ENCODE data around the gene PRKAG2. TPM values are rescaled to one million over a fixed set of nuclear protein-coding genes. Genes with fewer than 3 reads are reported as not detected.
"Not testable (repeated sequence)": the region's sequence is repeated elsewhere in the genome, so short reads cannot be mapped to it uniquely, and the experiment has no call there.

PRKAG2 gene
- total RNA-seq, 1 donor from 2014 or later = 4.7 TPM

DNA sequence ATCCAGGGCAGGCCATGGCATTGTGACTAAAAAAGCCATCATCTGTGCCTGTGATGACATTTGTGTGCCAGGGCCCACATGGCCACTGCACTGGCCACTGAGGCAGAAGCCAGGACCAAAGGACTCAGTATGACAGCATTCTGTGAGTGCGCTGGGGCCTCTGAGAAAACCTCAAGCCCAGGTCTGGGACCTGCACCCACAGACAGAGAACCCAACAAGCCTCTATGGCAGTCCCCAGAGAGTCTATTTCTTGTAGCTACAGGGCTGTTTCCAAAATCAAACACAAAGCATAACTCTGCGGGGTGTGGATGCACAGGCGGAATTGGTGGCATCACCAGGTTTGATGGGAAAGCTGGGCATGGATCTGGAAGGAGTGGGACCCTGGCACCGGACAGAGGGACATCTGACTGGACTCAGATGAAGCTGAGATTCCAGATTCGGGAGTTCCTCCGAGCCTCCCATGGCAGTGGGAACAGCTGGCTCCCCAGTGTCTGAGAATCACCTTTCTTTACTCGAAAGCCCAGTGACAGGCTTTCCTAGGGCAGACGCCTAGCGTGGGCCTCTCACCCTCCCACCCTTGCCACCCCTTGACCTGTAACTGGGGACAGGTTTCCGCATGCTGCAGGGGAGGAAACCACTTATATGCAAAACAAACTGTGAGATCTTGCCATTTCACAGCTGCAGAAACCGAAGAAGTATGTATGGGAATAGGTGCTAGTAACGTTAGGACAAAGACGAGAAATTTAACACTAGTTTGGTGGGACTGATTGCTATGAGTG, 286.7 kb downstream of the PRKAG2 start:
- Histone ChIP-seq H3K9me3 (ENCODE audit: control insufficient read depth in 3 of 3, low read length in 3 of 3) (no peaks in the 10 kb centered on the region), H3K27ac (ENCODE audit: low read depth, low read length) (no peak overlapping the region), H3K36me3 (ENCODE audit: control insufficient read depth in 3 of 3, insufficient read depth in 3 of 3, low read length in 3 of 3) (peaks cover 0 to 4% (median 3%) of the 10 kb centered on the region in 3 donors), H3K4me1 (ENCODE audit: control insufficient read depth in 3 of 3, insufficient read depth in 3 of 3, low read length in 3 of 3) (no peaks in the 10 kb centered on the region), H3K9ac (ENCODE audit: low read depth in 1 of 3, low read length in 3 of 3) (no peak overlapping the region), H3K4me3 (ENCODE audit: low read length in 3 of 3) (no peak overlapping the region), H3K27me3 (ENCODE audit: control insufficient read depth in 3 of 3, insufficient read depth in 3 of 3, low read length in 3 of 3) (no peaks in the 10 kb centered on the region)

DNA sequence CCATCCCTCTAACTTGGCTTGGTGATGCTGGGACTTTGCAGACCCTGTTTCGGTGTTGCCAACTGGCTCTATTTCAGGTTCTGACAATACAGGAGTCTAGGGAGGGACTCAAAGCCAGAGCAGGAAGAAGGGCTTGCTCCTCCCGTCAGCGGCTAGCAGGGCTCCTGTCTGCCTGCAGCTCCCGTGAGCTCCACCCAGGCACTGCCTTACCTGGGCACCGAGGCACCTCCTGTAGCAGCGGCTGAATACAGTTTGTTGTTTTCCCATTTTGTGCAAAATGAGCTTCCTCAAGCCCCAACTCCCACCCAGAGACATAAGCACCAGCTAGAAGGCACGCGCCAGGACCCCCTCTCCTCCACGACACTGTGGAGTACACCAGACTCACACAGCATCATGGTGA, 287.9 kb downstream of the PRKAG2 start:
- H3K4me3 ChIP-seq (ENCODE audit: low read length in 3 of 3) = no peak overlapping the region
- no peaks in the 10 kb centered on the region for H3K27me3 ChIP-seq (ENCODE audit: control insufficient read depth in 3 of 3, insufficient read depth in 3 of 3, low read length in 3 of 3)
- H3K4me1 ChIP-seq (ENCODE audit: control insufficient read depth in 3 of 3, insufficient read depth in 3 of 3, low read length in 3 of 3) = no peaks in the 10 kb centered on the region
- no peak overlapping the region for H3K27ac ChIP-seq (ENCODE audit: low read depth, low read length)
- peaks cover 0 to 4% (median under 1%) of the 10 kb centered on the region in 3 donors for H3K36me3 ChIP-seq (ENCODE audit: control insufficient read depth in 3 of 3, insufficient read depth in 3 of 3, low read length in 3 of 3)
- no peaks in the 10 kb centered on the region for H3K9me3 ChIP-seq (ENCODE audit: control insufficient read depth in 3 of 3, low read length in 3 of 3)
- H3K9ac ChIP-seq (ENCODE audit: low read depth in 1 of 3, low read length in 3 of 3) = no peak overlapping the region

DNA sequence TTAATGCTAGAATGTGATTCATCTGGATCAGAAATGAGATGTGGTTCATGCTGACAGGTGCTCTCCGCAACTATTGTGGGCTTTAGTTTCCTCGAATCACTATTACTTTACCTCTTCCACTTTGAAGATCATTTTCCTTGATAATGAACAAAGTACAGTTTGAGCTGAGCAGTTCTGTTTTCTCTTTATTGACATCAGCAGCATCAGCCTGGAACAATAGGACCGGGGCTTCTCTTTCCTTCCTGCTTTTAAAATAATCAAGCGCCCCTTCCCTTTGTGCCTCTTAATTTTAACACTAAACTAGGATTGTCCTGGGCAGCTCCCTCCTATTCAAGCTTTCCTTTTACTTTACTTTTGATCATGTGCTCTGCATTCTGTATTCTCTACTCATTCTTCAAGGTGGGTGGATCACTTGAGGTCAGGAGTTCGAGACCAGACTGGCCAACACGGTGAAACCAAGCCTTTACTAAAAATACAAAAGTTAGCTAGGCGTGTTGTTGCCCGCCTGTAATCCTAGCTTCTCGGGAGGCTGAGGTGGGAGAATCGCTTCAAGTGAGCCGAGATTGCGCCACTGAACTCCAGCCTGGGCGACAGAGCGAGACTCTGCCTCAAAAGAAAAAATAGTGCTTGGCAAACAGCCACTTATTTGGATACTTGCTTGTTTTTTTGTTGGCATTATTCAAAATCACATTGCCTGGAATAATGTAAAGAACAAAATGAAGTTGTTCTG, 290.2 kb downstream of the PRKAG2 start:
- Histone ChIP-seq H3K4me3 (ENCODE audit: low read length in 3 of 3) (no peak overlapping the region), H3K4me1 (ENCODE audit: control insufficient read depth in 3 of 3, insufficient read depth in 3 of 3, low read length in 3 of 3) (no peaks in the 10 kb centered on the region), H3K36me3 (ENCODE audit: control insufficient read depth in 3 of 3, insufficient read depth in 3 of 3, low read length in 3 of 3) (no peaks in the 10 kb centered on the region), H3K9ac (ENCODE audit: low read depth in 1 of 3, low read length in 3 of 3) (no peak overlapping the region), H3K9me3 (ENCODE audit: control insufficient read depth in 3 of 3, low read length in 3 of 3) (no peaks in the 10 kb centered on the region), H3K27me3 (ENCODE audit: control insufficient read depth in 3 of 3, insufficient read depth in 3 of 3, low read length in 3 of 3) (no peaks in the 10 kb centered on the region), H3K27ac (ENCODE audit: low read depth, low read length) (no peak overlapping the region)

DNA sequence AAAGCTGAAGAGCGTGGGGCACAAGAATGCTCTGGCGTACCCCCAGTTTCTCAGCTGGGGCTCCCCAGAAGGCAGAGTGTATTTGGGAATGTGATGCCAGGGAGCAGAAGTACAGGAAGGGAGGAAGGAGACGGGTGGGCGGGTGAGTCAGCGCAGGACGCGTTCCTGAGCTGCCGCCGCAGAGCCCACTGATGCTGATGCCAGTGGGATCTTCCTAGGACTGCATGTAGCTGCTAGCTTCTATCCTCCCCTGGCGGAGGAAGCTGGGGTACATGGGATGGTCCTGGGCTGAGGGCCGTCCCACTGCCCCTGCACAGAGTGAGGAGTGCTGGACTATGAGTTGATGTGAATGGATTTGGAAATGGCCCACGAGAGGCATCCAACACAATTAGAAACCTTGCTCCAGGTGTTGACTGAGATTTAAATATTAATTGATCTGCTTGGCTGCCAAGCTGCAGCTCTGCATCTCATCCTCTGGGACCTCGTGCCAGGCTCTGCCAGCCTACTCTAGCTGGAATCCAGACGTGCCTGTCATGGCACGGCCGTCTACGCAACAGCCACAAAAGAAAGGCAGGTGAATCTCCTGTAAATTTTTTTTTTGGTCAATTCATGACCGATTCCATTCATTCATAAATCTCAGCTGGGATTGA, 291.0 kb downstream of the PRKAG2 start:
- no peak overlapping the region for H3K27ac ChIP-seq (ENCODE audit: low read depth, low read length)

DNA sequence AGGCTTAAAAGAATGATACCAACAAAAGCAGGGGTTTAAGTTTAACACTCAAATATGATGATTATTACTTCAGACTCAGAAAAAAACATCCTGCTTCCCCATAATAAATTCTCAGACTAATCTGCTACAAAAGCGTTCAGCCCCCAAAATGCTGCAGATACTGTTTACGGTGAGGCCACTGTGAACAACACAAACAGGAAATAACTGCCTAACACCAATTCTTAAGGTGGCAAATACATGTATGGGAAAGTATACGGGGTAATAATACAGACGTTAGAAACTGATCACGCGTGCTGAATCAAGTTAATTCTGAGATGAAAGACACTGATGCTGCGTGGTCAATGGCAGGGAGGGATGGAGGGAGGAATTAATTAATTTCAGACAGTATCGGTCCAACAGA, 295.2 kb downstream of the PRKAG2 start:
- Histone ChIP-seq H3K9ac (ENCODE audit: low read depth in 1 of 3, low read length in 3 of 3) (no peak overlapping the region), H3K36me3 (ENCODE audit: control insufficient read depth in 3 of 3, insufficient read depth in 3 of 3, low read length in 3 of 3) (no peaks in the 10 kb centered on the region), H3K4me3 (ENCODE audit: low read length in 3 of 3) (no peak overlapping the region), H3K9me3 (ENCODE audit: control insufficient read depth in 3 of 3, low read length in 3 of 3) (peaks cover 0 to 4% (median 0%) of the 10 kb centered on the region in 3 donors), H3K27ac (ENCODE audit: low read depth, low read length) (no peak overlapping the region), H3K4me1 (ENCODE audit: control insufficient read depth in 3 of 3, insufficient read depth in 3 of 3, low read length in 3 of 3) (no peaks in the 10 kb centered on the region), H3K27me3 (ENCODE audit: control insufficient read depth in 3 of 3, insufficient read depth in 3 of 3, low read length in 3 of 3) (no peaks in the 10 kb centered on the region)

More for the DNA sequence above, 291.0 kb downstream of the PRKAG2 start:
- Histone ChIP-seq H3K9me3 (ENCODE audit: control insufficient read depth in 3 of 3, low read length in 3 of 3) (no peaks in the 10 kb centered on the region), H3K4me3 (ENCODE audit: low read length in 3 of 3) (no peak overlapping the region), H3K4me1 (ENCODE audit: control insufficient read depth in 3 of 3, insufficient read depth in 3 of 3, low read length in 3 of 3) (no peaks in the 10 kb centered on the region), H3K27me3 (ENCODE audit: control insufficient read depth in 3 of 3, insufficient read depth in 3 of 3, low read length in 3 of 3) (no peaks in the 10 kb centered on the region), H3K36me3 (ENCODE audit: control insufficient read depth in 3 of 3, insufficient read depth in 3 of 3, low read length in 3 of 3) (no peaks in the 10 kb centered on the region), H3K9ac (ENCODE audit: low read depth in 1 of 3, low read length in 3 of 3) (no peak overlapping the region)

DNA sequence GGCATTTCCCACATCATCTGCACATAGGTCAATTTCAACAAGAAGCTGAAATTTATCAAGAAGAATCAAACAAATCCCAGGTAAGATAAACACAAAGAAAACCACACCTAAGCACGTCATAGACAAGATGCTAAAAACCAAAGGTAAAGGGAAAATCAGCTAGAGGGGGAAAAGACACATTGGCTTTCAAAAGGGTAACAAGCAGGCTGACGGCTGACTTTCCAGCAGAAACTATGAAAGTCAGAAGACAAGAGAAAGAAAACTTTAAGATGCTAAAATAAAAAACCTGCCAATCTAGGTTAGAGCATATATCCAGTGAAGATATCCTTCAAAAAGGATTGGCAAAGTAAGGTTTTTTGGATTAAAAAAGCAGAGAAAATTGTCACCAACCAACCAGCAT, 297.3 kb downstream of the PRKAG2 start:
- no peak overlapping the region for H3K4me3 ChIP-seq (ENCODE audit: low read length in 3 of 3)
- H3K27me3 ChIP-seq (ENCODE audit: control insufficient read depth in 3 of 3, insufficient read depth in 3 of 3, low read length in 3 of 3) = no peaks in the 10 kb centered on the region
- H3K4me1 ChIP-seq (ENCODE audit: control insufficient read depth in 3 of 3, insufficient read depth in 3 of 3, low read length in 3 of 3) = no peaks in the 10 kb centered on the region
- peaks cover 0 to 4% (median 0%) of the 10 kb centered on the region in 3 donors for H3K9me3 ChIP-seq (ENCODE audit: control insufficient read depth in 3 of 3, low read length in 3 of 3)
- no peaks in the 10 kb centered on the region for H3K36me3 ChIP-seq (ENCODE audit: control insufficient read depth in 3 of 3, insufficient read depth in 3 of 3, low read length in 3 of 3)
- no peak overlapping the region for H3K27ac ChIP-seq (ENCODE audit: low read depth, low read length)
- no peak overlapping the region for H3K9ac ChIP-seq (ENCODE audit: low read depth in 1 of 3, low read length in 3 of 3)

DNA sequence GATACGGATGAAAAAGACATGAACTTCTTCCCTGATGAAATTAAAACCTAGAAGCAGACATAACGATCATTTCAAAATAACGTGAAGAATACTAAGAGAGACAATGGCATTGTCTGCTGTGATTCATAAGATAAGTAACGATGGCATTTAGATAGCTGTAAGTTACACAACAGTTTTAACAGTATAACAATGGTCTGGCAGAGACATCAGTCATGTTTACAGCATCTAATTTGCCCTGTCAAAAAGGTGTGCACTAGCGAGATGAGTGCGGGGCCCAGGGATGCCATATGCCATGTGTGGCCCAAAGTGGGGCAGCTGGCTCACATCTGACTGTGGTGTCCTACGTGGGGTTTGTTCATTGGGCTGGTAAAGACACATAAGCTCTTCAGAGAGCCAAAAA, 301.5 kb downstream of the PRKAG2 start:
- H3K4me1 ChIP-seq (ENCODE audit: control insufficient read depth in 3 of 3, insufficient read depth in 3 of 3, low read length in 3 of 3) = no peaks in the 10 kb centered on the region
- H3K9me3 ChIP-seq (ENCODE audit: control insufficient read depth in 3 of 3, low read length in 3 of 3) = peaks cover 0 to 4% (median 0%) of the 10 kb centered on the region in 3 donors
- no peaks in the 10 kb centered on the region for H3K27me3 ChIP-seq (ENCODE audit: control insufficient read depth in 3 of 3, insufficient read depth in 3 of 3, low read length in 3 of 3)
- no peak overlapping the region for H3K9ac ChIP-seq (ENCODE audit: low read depth in 1 of 3, low read length in 3 of 3)
- H3K4me3 ChIP-seq (ENCODE audit: low read length in 3 of 3) = no peak overlapping the region
- H3K36me3 ChIP-seq (ENCODE audit: control insufficient read depth in 3 of 3, insufficient read depth in 3 of 3, low read length in 3 of 3) = no peaks in the 10 kb centered on the region
- H3K27ac ChIP-seq (ENCODE audit: low read depth, low read length) = no peak overlapping the region

DNA sequence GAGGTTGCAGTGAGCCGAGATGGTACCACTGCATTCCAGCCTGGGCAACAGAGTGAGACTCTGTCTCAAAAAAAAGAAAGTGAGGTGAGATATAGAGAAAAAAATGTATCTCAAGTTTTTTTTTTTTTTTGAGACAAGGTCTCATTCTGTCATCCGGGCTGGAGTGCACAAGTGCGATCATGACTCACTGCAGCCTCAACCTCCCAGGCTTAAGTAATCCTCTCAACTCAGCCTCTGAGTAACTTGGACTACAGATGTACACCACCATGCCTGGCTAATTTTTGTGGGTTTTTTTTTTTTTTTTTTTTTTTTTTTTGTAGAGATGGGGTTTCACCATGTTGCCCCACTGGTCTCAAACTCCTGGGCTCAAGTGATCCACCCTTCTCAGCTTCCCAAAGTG, 303.9 kb downstream of the PRKAG2 start:
- H3K27ac ChIP-seq (ENCODE audit: low read depth, low read length) = not testable (repeated sequence)

DNA sequence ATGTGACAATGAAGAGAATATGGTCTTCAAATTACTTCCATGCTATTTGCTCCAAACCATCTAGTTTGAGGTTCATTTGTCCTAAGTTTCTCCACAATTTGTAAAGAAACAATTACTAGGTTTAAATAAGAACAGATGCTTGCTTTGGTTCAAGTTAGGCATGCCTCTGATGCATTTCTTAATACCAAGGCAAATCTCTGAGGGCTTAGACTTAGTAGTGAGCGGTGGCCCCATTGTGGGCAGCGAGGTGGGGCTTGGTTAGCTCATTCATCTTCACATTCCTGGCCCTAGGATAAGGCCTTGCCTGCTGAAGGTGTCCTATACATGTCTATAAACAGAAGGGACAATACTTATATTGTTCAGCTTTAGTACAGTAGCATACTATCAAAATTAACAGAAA, 304.8 kb downstream of the PRKAG2 start:
- H3K9ac ChIP-seq (ENCODE audit: low read depth in 1 of 3, low read length in 3 of 3) = no peak overlapping the region
- H3K27me3 ChIP-seq (ENCODE audit: control insufficient read depth in 3 of 3, insufficient read depth in 3 of 3, low read length in 3 of 3) = no peaks in the 10 kb centered on the region
- H3K9me3 ChIP-seq (ENCODE audit: control insufficient read depth in 3 of 3, low read length in 3 of 3) = no peaks in the 10 kb centered on the region
- no peak overlapping the region for H3K4me3 ChIP-seq (ENCODE audit: low read length in 3 of 3)
- H3K36me3 ChIP-seq (ENCODE audit: control insufficient read depth in 3 of 3, insufficient read depth in 3 of 3, low read length in 3 of 3) = no peaks in the 10 kb centered on the region
- peaks cover 0 to 2% (median under 1%) of the 10 kb centered on the region in 3 donors for H3K4me1 ChIP-seq (ENCODE audit: control insufficient read depth in 3 of 3, insufficient read depth in 3 of 3, low read length in 3 of 3)
- H3K27ac ChIP-seq (ENCODE audit: low read depth, low read length) = no peak overlapping the region

More for the DNA sequence above, 303.9 kb downstream of the PRKAG2 start:
- not testable (repeated sequence) for H3K4me3 ChIP-seq (ENCODE audit: low read length in 3 of 3); H3K36me3 ChIP-seq (ENCODE audit: control insufficient read depth in 3 of 3, insufficient read depth in 3 of 3, low read length in 3 of 3); H3K9me3 ChIP-seq (ENCODE audit: control insufficient read depth in 3 of 3, low read length in 3 of 3); H3K9ac ChIP-seq (ENCODE audit: low read depth in 1 of 3, low read length in 3 of 3); H3K27me3 ChIP-seq (ENCODE audit: control insufficient read depth in 3 of 3, insufficient read depth in 3 of 3, low read length in 3 of 3); H3K4me1 ChIP-seq (ENCODE audit: control insufficient read depth in 3 of 3, insufficient read depth in 3 of 3, low read length in 3 of 3)

DNA sequence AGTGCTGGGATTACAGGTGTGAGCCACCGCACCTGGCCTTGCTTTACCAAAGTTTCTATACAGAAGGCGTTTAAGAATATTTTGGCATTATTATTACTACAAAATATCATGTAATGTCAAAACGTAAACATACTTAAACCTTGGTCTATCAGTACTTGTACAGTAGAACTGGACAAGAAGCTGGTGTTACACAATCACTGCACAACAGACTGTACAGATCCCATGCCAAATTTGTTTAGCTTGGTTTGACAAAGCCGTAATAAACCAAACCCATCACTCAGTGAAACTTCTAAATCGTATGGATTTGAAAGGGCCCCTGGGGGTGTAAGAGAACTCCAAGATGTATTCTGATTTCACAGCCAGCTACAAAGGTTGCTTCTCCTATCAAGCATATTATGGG, 305.4 kb downstream of the PRKAG2 start:
- H3K27me3 ChIP-seq (ENCODE audit: control insufficient read depth in 3 of 3, insufficient read depth in 3 of 3, low read length in 3 of 3) = no peaks in the 10 kb centered on the region
- H3K9me3 ChIP-seq (ENCODE audit: control insufficient read depth in 3 of 3, low read length in 3 of 3) = no peaks in the 10 kb centered on the region
- H3K4me1 ChIP-seq (ENCODE audit: control insufficient read depth in 3 of 3, insufficient read depth in 3 of 3, low read length in 3 of 3) = peaks cover 0 to 5% (median 3%) of the 10 kb centered on the region in 3 donors
- no peaks in the 10 kb centered on the region for H3K36me3 ChIP-seq (ENCODE audit: control insufficient read depth in 3 of 3, insufficient read depth in 3 of 3, low read length in 3 of 3)
- no peak overlapping the region for H3K27ac ChIP-seq (ENCODE audit: low read depth, low read length)
- no peak overlapping the region for H3K9ac ChIP-seq (ENCODE audit: low read depth in 1 of 3, low read length in 3 of 3)
- H3K4me3 ChIP-seq (ENCODE audit: low read length in 3 of 3) = no peak overlapping the region
